ENCODE results near the gene EML6.

DNA sequence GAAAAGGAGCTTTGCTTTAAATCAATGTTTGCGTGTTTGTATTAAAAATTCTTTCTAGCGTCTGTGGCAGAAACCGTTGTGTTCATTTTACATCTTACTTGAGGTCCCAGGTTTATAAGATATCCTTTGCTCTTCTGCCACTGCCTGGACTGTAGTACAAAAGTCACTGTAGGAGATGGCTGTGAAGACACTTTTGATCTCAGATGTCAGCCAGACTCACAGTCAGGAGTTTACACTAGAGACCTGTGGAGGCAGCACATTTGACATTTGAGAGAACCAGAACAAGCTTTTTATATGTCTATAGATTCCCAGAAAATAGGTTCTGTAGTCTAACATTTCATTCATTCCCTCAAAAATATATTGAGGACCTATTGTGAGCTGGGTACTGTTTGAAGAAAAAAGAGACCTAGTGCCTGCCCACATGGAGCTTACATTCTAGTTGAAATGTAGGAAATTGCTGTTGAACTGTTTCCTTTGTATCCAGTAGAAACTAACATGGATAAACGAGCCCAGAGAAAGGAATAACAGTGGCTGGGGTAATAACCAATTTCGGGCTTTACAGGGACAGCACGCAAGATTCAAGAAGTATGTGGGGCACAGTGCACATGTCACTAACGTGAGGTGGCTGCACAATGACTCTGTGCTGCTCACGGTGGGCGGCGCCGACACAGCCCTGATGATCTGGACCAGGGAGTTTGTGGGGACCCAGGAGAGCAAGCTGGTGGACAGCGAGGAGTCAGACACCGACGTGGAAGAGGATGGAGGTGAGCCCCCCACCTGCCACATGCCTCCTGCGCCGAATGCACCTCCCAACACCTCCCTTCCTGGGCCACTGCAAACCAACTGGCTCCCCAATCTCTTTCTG lies 204.5 kb downstream of the EML6 start:
- TF ChIP-seq POLR2A (IDR thresholded peaks at IDR 0.05; ENCODE audit: low read length) (no peak), GATA1 (IDR thresholded peaks at IDR 0.05; ENCODE audit: low read depth, low read length) (no peak)
